ENCODE measurements around the gene DDX55. TPM values are rescaled to one million over a fixed set of nuclear protein-coding genes. Genes with fewer than 3 reads are reported as not detected.
A peak's percentile ranks its signal among the peaks of the same experiment; 100 is the strongest.
"Not testable (repeated sequence)": the region's sequence is repeated elsewhere in the genome, so short reads cannot be mapped to it uniquely, and the experiment has no call there.

DDX55 gene, protein sequence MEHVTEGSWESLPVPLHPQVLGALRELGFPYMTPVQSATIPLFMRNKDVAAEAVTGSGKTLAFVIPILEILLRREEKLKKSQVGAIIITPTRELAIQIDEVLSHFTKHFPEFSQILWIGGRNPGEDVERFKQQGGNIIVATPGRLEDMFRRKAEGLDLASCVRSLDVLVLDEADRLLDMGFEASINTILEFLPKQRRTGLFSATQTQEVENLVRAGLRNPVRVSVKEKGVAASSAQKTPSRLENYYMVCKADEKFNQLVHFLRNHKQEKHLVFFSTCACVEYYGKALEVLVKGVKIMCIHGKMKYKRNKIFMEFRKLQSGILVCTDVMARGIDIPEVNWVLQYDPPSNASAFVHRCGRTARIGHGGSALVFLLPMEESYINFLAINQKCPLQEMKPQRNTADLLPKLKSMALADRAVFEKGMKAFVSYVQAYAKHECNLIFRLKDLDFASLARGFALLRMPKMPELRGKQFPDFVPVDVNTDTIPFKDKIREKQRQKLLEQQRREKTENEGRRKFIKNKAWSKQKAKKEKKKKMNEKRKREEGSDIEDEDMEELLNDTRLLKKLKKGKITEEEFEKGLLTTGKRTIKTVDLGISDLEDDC
- 28.9 to 32.8 TPM (median 30.9 TPM) in 3 replicates for total RNA-seq

DNA sequence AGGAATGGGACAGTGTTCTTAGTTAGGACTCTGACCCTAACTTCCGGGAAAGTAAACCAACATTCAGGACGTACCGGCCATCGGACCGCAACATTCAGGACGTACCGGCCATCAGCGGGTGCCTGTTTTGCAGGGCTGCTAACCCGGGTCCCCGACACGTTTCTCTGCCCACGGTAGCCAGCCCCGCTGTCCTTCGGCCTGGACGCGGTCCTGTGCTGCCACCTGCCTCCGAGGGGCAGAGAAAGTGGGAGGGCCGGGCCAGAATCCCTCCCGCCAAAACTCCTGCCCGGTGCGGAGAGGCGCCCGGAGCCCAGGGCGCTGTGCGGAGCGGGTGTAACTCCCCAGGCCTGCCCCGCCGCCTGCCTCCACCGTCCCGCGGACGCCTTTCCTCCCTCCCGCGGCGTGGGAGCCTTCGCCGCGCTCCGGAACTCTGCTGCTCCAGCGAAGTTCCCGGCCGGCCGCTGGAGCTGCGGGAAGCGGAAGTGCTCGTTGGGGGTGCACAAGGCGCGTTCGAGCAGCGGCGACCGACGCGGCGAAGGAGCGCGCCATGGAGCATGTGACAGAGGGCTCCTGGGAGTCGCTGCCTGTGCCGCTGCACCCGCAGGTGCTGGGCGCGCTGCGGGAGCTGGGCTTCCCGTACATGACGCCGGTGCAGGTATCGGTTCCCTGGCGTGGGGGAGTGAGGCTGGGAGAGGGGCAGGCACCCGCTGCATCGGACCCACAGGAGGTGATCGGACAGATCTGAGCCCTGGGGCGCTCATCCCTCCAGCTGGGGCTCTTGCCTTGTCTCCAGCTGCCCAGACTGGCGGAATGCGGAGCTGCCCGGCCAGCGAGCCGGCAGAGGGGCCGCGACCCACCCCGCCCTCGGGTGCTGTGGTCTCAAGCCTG, at the start of gene DDX55:
DDX55 (plus strand) TSS at position 498 of the 888 bp plus-strand sequence; CDS start at position 548, 50 bp downstream.
- H3K27ac Mint-ChIP-seq = peak within 1 kb of the TSS; percentile 97
- peak within 1 kb of the TSS; percentile 97 for H3K4me3 Mint-ChIP-seq
- DNase-seq (ENCODE audit: low spot score in 2 of 2, unreplicated experiment in 2 of 2) = peak; percentile 74 to 87
- no peaks in the 10 kb centered on the region for H3K9me3 Mint-ChIP-seq
- H3K4me1 Mint-ChIP-seq = peaks cover 15% of the 10 kb centered on the region
- TF ChIP-seq, protein P1, sequence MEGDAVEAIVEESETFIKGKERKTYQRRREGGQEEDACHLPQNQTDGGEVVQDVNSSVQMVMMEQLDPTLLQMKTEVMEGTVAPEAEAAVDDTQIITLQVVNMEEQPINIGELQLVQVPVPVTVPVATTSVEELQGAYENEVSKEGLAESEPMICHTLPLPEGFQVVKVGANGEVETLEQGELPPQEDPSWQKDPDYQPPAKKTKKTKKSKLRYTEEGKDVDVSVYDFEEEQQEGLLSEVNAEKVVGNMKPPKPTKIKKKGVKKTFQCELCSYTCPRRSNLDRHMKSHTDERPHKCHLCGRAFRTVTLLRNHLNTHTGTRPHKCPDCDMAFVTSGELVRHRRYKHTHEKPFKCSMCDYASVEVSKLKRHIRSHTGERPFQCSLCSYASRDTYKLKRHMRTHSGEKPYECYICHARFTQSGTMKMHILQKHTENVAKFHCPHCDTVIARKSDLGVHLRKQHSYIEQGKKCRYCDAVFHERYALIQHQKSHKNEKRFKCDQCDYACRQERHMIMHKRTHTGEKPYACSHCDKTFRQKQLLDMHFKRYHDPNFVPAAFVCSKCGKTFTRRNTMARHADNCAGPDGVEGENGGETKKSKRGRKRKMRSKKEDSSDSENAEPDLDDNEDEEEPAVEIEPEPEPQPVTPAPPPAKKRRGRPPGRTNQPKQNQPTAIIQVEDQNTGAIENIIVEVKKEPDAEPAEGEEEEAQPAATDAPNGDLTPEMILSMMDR (IDR thresholded peaks at IDR 0.05; ENCODE audit: unreplicated experiment) = no peak
- H3K36me3 Mint-ChIP-seq = peaks cover 9% of the 10 kb centered on the region
- H3K27me3 Mint-ChIP-seq (ENCODE audit: low read depth) = no peaks in the 10 kb centered on the region

DNA sequence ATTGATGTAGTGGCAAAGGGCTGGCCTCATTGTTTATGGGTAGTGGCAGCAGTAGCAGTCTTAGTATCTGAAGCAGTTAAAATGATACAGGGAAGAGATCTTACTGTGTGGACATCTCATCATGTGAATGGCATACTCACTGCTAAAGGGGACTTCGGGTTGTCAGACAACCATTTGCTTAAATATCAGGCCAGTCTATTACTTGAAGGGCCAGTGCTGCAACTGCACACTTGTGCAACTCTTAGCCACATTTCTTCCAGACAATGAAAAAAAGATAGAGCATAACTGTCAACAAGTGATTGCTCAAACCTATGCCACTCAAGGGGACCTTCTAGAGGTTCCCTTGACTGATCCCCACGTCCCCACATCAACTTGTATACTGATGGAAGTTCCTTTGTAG, 47.8 kb upstream of the DDX55 start:
- not testable (repeated sequence) for H3K36me3 Mint-ChIP-seq; DNase-seq (ENCODE audit: low spot score in 2 of 2, unreplicated experiment in 2 of 2); H3K4me1 Mint-ChIP-seq; H3K27me3 Mint-ChIP-seq (ENCODE audit: low read depth); H3K9me3 Mint-ChIP-seq; H3K4me3 Mint-ChIP-seq; H3K27ac Mint-ChIP-seq

DNA sequence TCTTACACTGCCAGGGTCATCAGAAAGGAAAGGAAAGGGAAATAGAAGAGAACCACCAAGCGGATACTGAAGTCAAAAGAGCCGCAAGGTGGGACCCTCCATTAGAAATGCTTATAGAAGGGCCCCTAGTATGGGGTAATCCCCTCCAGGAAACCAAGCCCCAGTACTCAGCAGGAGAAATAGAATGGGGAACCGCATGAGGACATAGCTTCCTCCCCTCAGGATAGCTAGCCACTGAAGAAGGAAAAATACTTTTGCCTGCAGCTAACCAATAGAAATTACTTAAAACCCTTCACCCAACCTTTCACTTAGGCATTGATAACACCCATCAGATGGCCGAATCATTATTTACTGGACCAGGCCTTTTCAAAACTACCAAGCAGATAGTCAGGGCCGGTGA, 47.1 kb upstream of the DDX55 start:
- not testable (repeated sequence) for H3K27ac Mint-ChIP-seq; DNase-seq (ENCODE audit: low spot score in 2 of 2, unreplicated experiment in 2 of 2); H3K4me1 Mint-ChIP-seq; H3K36me3 Mint-ChIP-seq; H3K4me3 Mint-ChIP-seq; H3K9me3 Mint-ChIP-seq; H3K27me3 Mint-ChIP-seq (ENCODE audit: low read depth)

DNA sequence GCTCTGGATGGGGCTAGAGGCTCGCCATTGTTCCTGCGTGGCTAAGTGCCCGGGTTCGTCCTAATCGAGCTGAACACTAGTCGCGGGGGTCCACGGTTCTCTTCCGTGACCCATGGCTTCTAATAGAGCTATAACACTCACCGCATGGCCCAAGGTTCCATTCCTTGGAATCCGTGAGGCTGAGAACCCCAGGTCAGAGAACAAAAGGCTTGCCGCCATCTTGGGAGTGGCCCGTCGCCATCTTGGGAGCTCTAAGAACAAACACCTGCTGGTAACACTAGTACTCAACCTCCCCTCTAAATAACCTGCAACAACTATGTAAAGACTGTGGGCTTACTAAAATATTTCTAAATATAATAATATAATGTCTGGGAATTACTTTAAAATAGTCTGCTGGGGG, 43.4 kb upstream of the DDX55 start:
- H3K9me3 Mint-ChIP-seq; H3K27ac Mint-ChIP-seq; H3K27me3 Mint-ChIP-seq (ENCODE audit: low read depth); H3K4me1 Mint-ChIP-seq; H3K4me3 Mint-ChIP-seq; DNase-seq (ENCODE audit: low spot score in 2 of 2, unreplicated experiment in 2 of 2); H3K36me3 Mint-ChIP-seq: not testable (repeated sequence)

DNA sequence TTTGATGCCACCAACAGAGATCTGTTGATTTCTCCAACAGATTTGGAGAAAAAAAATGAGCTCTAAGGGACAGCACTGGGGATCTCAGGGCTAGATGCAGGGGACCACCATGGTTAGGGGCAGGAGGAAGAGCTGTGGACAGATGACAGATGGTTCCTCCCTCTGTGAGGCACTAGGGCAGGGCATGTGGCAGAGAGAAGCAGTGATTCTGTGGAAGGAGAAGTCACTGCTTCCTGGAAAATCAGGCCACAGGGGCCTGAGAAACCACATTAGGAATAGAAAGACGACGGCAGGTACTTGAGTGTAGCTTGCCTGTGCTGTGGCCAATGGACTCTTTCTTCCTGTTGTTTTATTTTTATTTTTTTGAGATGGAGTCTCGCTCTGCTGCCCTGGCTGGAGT, 42.4 kb upstream of the DDX55 start:
- TF ChIP-seq, protein P1 (IDR thresholded peaks at IDR 0.05; ENCODE audit: unreplicated experiment) = no peak
- no peaks in the 10 kb centered on the region for H3K27me3 Mint-ChIP-seq (ENCODE audit: low read depth)
- H3K4me1 Mint-ChIP-seq = no peaks in the 10 kb centered on the region
- no peak overlapping the region for H3K27ac Mint-ChIP-seq
- no peak for DNase-seq (ENCODE audit: low spot score in 2 of 2, unreplicated experiment in 2 of 2)
- H3K36me3 Mint-ChIP-seq = no peaks in the 10 kb centered on the region
- no peaks in the 10 kb centered on the region for H3K9me3 Mint-ChIP-seq
- no peak overlapping the region for H3K4me3 Mint-ChIP-seq

DNA sequence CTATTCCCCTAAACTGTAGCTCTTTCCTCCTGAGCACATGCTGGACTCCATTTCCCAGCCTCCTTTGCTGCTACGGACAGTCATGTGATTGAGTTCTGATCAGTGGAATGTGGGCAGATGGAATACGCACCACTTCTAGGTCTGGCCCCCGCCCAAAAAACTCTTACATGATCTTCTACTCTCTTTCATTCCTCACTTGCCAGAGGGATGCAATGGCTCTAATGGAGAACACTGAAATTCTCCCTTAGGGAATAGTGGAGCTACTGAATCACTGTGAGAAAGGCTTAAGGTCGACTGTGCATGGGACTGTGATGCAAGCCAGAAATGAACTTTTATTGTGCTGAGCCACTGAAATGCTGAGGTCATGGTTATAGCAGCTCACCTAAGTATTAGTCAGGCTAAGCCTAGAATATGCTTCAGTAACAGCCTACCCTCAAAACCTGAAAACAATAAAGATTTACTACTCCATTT, 30.5 kb upstream of the DDX55 start:
- TF ChIP-seq, protein P1 (IDR thresholded peaks at IDR 0.05; ENCODE audit: unreplicated experiment) = no peak
- Mint-ChIP-seq H3K27me3 (ENCODE audit: low read depth) (no peaks in the 10 kb centered on the region), H3K4me1 (peaks cover 4% of the 10 kb centered on the region), H3K27ac (peak overlapping the region; percentile 6), H3K36me3 (peaks cover under 1% of the 10 kb centered on the region), H3K9me3 (peaks cover 4% of the 10 kb centered on the region), H3K4me3 (no peak overlapping the region)
- no peak for DNase-seq (ENCODE audit: low spot score in 2 of 2, unreplicated experiment in 2 of 2)

Measured in mesothelial cell of epicardium (in vitro differentiated cells).